Cardiac fibroblast (primary cell): ENCODE results near the gene GLI3.

Experiments
- DNase-seq, 2 donors: peaks; one replicate each; pipeline versions ENCODE4 v3.0.0 to v3.0.0-alpha.2; 2010; ENCODE audit warnings: low read depth in 2 of 2
- H3K4me3 ChIP-seq, 2 donors: replicated peaks in 1 of 2; 1 replicate in 1 of 2; 2 replicates in 1 of 2; pipeline ENCODE4 v1.5.1; 2011; ENCODE audit warnings: low read depth in 2 of 2, low read length in 2 of 2, mild to moderate bottlenecking in 2 of 2, moderate library complexity in 1 of 2
- CTCF ChIP-seq: IDR thresholded peaks from one replicate; pipeline ENCODE4 v1.5.1; 2011; ENCODE audit warnings: low read depth, mild to moderate bottlenecking, low read length, inconsistent platforms

The GLI3 gene

GRCh38 chr7:42269161-42269560 lies 32.2 kb upstream of the GLI3 start:
- no peak for DNase-seq
- no peak overlapping the region for H3K4me3 ChIP-seq
- no peak for TF ChIP-seq CTCF

- no peak for TF ChIP-seq CTCF
- no peak for DNase-seq
- no peak overlapping the region for H3K4me3 ChIP-seq
Observed at GRCh38 chr7:42264702-42265101, 27.7 kb upstream of the GLI3 start.

- H3K4me3 ChIP-seq: no peak overlapping the region
- no peak for DNase-seq
- no peak for TF ChIP-seq CTCF
Observed at GRCh38 chr7:42263971-42264370, 27.0 kb upstream of the GLI3 start.

GRCh38 chr7:42262964-42263363 lies 26.0 kb upstream of the GLI3 start:
- TF ChIP-seq CTCF: no peak
- H3K4me3 ChIP-seq: no peak overlapping the region
- peak; percentile 32 to 75 for DNase-seq

- DNase-seq: peak; percentile 75 to 90
- no peak for TF ChIP-seq CTCF
- H3K4me3 ChIP-seq: no peak overlapping the region
Observed at GRCh38 chr7:42254217-42254616, 17.2 kb upstream of the GLI3 start.

- TF ChIP-seq CTCF: no peak
- no peak overlapping the region for H3K4me3 ChIP-seq
- peak in 1 of 2 donors; percentile 31 for DNase-seq
Observed at GRCh38 chr7:42253316-42253715, 16.3 kb upstream of the GLI3 start.

- peak in 1 of 2 donors; percentile 14 for DNase-seq
- no peak overlapping the region for H3K4me3 ChIP-seq
- TF ChIP-seq CTCF: no peak
Observed at GRCh38 chr7:42250411-42250810, 13.4 kb upstream of the GLI3 start.
